HG02943 (cell line): Measurements from ENCODE around the gene ATP13A2.

Experiments
- ATAC-seq: cut with Tn5 transposase; IDR thresholded peaks from one replicate; pipeline ENCODE4 v1.9.1; 2021; ENCODE audit warnings: mild to moderate bottlenecking, low read depth, moderate library complexity; ENCODE audit not compliant: unreplicated experiment

Gene ATP13A2

GRCh38 chr1:17033481-17033880 is 21.8 kb upstream of the ATP13A2 start:
- ATAC-seq, result no peak

GRCh38 chr1:17032741-17033140 is 21.0 kb upstream of the ATP13A2 start:
- ATAC-seq, result no peak

GRCh38 chr1:17031436-17031835 is 19.7 kb upstream of the ATP13A2 start:
- no peak for ATAC-seq

- no peak for ATAC-seq
These were observed 18.5 kb upstream of the ATP13A2 start for GRCh38 chr1:17030206-17030605.

GRCh38 chr1:17028662-17029188 is 17.0 kb upstream of the ATP13A2 start:
- no peak for ATAC-seq

- ATAC-seq, result no peak
These were observed 16.2 kb upstream of the ATP13A2 start for GRCh38 chr1:17027900-17028299.

- ATAC-seq, result no peak
These were observed 15.7 kb upstream of the ATP13A2 start for GRCh38 chr1:17027403-17027802.

- ATAC-seq, result no peak
These were observed 13.0 kb upstream of the ATP13A2 start for GRCh38 chr1:17024721-17025120.

GRCh38 chr1:17023573-17023972 is 11.8 kb upstream of the ATP13A2 start:
- ATAC-seq, result no peak

GRCh38 chr1:17023102-17023501 is 11.4 kb upstream of the ATP13A2 start:
- ATAC-seq, result no peak

- no peak for ATAC-seq
These were observed 10.2 kb upstream of the ATP13A2 start for GRCh38 chr1:17021896-17022295.

GRCh38 chr1:17020502-17020901 is 8.8 kb upstream of the ATP13A2 start:
- ATAC-seq, result no peak

- no peak for ATAC-seq
These were observed 7.1 kb upstream of the ATP13A2 start for GRCh38 chr1:17018849-17019248.

GRCh38 chr1:17017435-17017834 is 5.7 kb upstream of the ATP13A2 start:
- ATAC-seq, result no peak

GRCh38 chr1:17016317-17016661 is 4.6 kb upstream of the ATP13A2 start:
- ATAC-seq, result no peak

- ATAC-seq, result no peak
These were observed 3.2 kb upstream of the ATP13A2 start for GRCh38 chr1:17014671-17015567.

GRCh38 chr1:17013491-17014320 is 2.0 kb upstream of the ATP13A2 start:
- no peak for ATAC-seq

- ATAC-seq, result no peak
These were observed 1.2 kb upstream of the ATP13A2 start for GRCh38 chr1:17012775-17013490.

GRCh38 chr1:17011092-17011438 is 663 bp downstream of the ATP13A2 start:
- ATAC-seq, result no peak

- no peak for ATAC-seq
These were observed 2.0 kb downstream of the ATP13A2 start for GRCh38 chr1:17009706-17010105.
